Tibial nerve (tissue), 4 donors: ENCODE data around the gene DNM3. TPM values are rescaled to one million over a fixed set of nuclear protein-coding genes. Genes with fewer than 3 reads are reported as not detected.

ENCODE experiments used
- DNase-seq, 2 donors: peaks; one replicate each; pipeline ENCODE4 v3.0.0-alpha.2; 2019; ENCODE audit warnings: low spot score in 2 of 2
- H3K27ac ChIP-seq, 4 donors: fragments of 200-600 bp; sonication (generic) in 3 of 4; one replicate each; pipeline ENCODE4 v1.5.1; 2017 to 2019; ENCODE audit warnings: mild to moderate bottlenecking in 1 of 4
- H3K27me3 ChIP-seq, 2 donors: fragments of 200-600 bp; sonication (generic) in 1 of 2; one replicate each; pipeline versions ENCODE4 v1.5.1 to v1.6.0; 2017 to 2019
- H3K36me3 ChIP-seq, 3 donors: fragments of 200-600 bp; sonication (generic); one replicate each; pipeline ENCODE4 v1.5.1; 2018 to 2019
- H3K4me1 ChIP-seq, 4 donors: fragments of 200-600 bp; sonication (generic) in 3 of 4; one replicate each; pipeline ENCODE4 v1.5.1; 2017 to 2019
- H3K4me3 ChIP-seq, 4 donors: fragments of 200-600 bp; sonication (generic) in 3 of 4; one replicate each; pipeline ENCODE4 v1.5.1; 2017 to 2019; ENCODE audit warnings: mild to moderate bottlenecking in 1 of 4, moderate library complexity in 1 of 4
- H3K9me3 ChIP-seq, 4 donors: fragments of 200-600 bp; sonication (generic) in 3 of 4; one replicate each; pipeline ENCODE4 v1.5.1; 2017 to 2019
- CTCF ChIP-seq, 5 experiments: fragments of 200-600 bp in 3 of 5; fragments of 450-650 bp in 2 of 5; sonication (generic) in 3 of 5; IDR thresholded peaks; one replicate each; pipeline ENCODE4 v1.5.1; 2016 to 2019; ENCODE audit warnings: antibody characterized with exemption in 5 of 5, mild to moderate bottlenecking in 3 of 5, moderate library complexity in 2 of 5
- EP300 ChIP-seq, 2 donors: sonication (generic); formaldehyde crosslinking; IDR thresholded peaks; one replicate each; pipeline ENCODE4 v1.6.1; 2017; ENCODE audit warnings: antibody characterized with exemption in 2 of 2, mild to moderate bottlenecking in 1 of 2
- POLR2A ChIP-seq, 2 donors: fragments of 450-650 bp; IDR thresholded peaks; one replicate each; pipeline ENCODE4 v1.6.1; 2017; ENCODE audit warnings: antibody characterized with exemption in 2 of 2, mild to moderate bottlenecking in 2 of 2, moderate library complexity in 2 of 2
- WGBS, 2 donors: methylation state at CpG; one replicate each; pipeline ENCODE4 v1.1.5; 2018; 5-methylcytosine and 5-hydroxymethylcytosine counted together
- total RNA-seq, 4 donors: library from RNA; depleted of rRNA; stranded (reverse); fragments of >200 nt; gene quantifications; one replicate each; pipeline ENCODE4 v1.1.0, GENCODE V29; 2016

DNM3 gene
- total RNA-seq, 4 donors from 2014 or later = 9.8 to 15.3 (median 12.3) TPM

GRCh38 chr1:172239901-172240300 is 398.6 kb downstream of the DNM3 start:
- Histone ChIP-seq H3K4me3 (no peak overlapping the region), H3K4me1 (peaks cover 0 to 3% (median 0%) of the 10 kb centered on the region in 4 donors), H3K36me3 (no peaks in the 10 kb centered on the region), H3K9me3 (no peaks in the 10 kb centered on the region), H3K27ac (peak overlapping the region in 1 of 4 donors; percentile 36), H3K27me3 (no peaks in the 10 kb centered on the region)
- WGBS, 2 donors = 69 to 83% methylated on average over 2 of the region's 2 CpGs
- TF ChIP-seq EP300 (IDR thresholded peaks at IDR 0.05) (no peak), CTCF (IDR thresholded peaks at IDR 0.05) (no peak), POLR2A (IDR thresholded peaks at IDR 0.05) (no peak)
- DNase-seq = no peak

GRCh38 chr1:172241540-172241939 is 400.2 kb downstream of the DNM3 start:
- 71 to 94% methylated on average over 1 of the region's 1 CpG for WGBS, 2 donors
- H3K27ac ChIP-seq = no peak overlapping the region
- DNase-seq = no peak
- no peak for TF ChIP-seq CTCF (IDR thresholded peaks at IDR 0.05)
- no peak for TF ChIP-seq EP300 (IDR thresholded peaks at IDR 0.05)
- no peak for TF ChIP-seq POLR2A (IDR thresholded peaks at IDR 0.05)
- peaks cover 0 to 3% (median 0%) of the 10 kb centered on the region in 4 donors for H3K4me1 ChIP-seq
- no peaks in the 10 kb centered on the region for H3K27me3 ChIP-seq
- H3K4me3 ChIP-seq = no peak overlapping the region
- no peaks in the 10 kb centered on the region for H3K36me3 ChIP-seq
- H3K9me3 ChIP-seq = no peaks in the 10 kb centered on the region

- WGBS, 2 donors = 98 to 100% methylated on average over 1 of the region's 1 CpG
- H3K27me3 ChIP-seq = no peaks in the 10 kb centered on the region
- H3K27ac ChIP-seq = no peak overlapping the region
- H3K9me3 ChIP-seq = no peaks in the 10 kb centered on the region
- H3K4me3 ChIP-seq = no peak overlapping the region
- H3K4me1 ChIP-seq = peaks cover 0 to 3% (median 0%) of the 10 kb centered on the region in 4 donors
- no peak for TF ChIP-seq EP300 (IDR thresholded peaks at IDR 0.05)
- TF ChIP-seq POLR2A (IDR thresholded peaks at IDR 0.05) = no peak
- no peak for TF ChIP-seq CTCF (IDR thresholded peaks at IDR 0.05)
- no peaks in the 10 kb centered on the region for H3K36me3 ChIP-seq
- DNase-seq = no peak
Observed at GRCh38 chr1:172244865-172245264, 403.6 kb downstream of the DNM3 start.

- H3K36me3 ChIP-seq = no peaks in the 10 kb centered on the region
- no peak overlapping the region for H3K4me3 ChIP-seq
- H3K27me3 ChIP-seq = no peaks in the 10 kb centered on the region
- H3K4me1 ChIP-seq = no peaks in the 10 kb centered on the region
- 92 to 94% methylated on average over 3 of the region's 3 CpGs for WGBS, 2 donors
- no peak for TF ChIP-seq EP300 (IDR thresholded peaks at IDR 0.05)
- TF ChIP-seq POLR2A (IDR thresholded peaks at IDR 0.05) = no peak
- TF ChIP-seq CTCF (IDR thresholded peaks at IDR 0.05) = no peak
- DNase-seq = no peak
- no peaks in the 10 kb centered on the region for H3K9me3 ChIP-seq
- H3K27ac ChIP-seq = no peak overlapping the region
Observed at GRCh38 chr1:172245788-172246187, 404.5 kb downstream of the DNM3 start.

GRCh38 chr1:172246521-172247390 is 405.5 kb downstream of the DNM3 start:
- H3K9me3 ChIP-seq = no peaks in the 10 kb centered on the region
- no peaks in the 10 kb centered on the region for H3K27me3 ChIP-seq
- no peak for TF ChIP-seq EP300 (IDR thresholded peaks at IDR 0.05)
- TF ChIP-seq CTCF (IDR thresholded peaks at IDR 0.05) = no peak
- TF ChIP-seq POLR2A (IDR thresholded peaks at IDR 0.05) = no peak
- DNase-seq = no peak
- no peak overlapping the region for H3K27ac ChIP-seq
- H3K36me3 ChIP-seq = no peaks in the 10 kb centered on the region
- WGBS, 2 donors = 87 to 89% methylated on average over 8 of the region's 8 CpGs
- no peak overlapping the region for H3K4me3 ChIP-seq
- H3K4me1 ChIP-seq = no peaks in the 10 kb centered on the region
